ENCODE results near the gene LILRA1.

The LILRA1 gene

DNA sequence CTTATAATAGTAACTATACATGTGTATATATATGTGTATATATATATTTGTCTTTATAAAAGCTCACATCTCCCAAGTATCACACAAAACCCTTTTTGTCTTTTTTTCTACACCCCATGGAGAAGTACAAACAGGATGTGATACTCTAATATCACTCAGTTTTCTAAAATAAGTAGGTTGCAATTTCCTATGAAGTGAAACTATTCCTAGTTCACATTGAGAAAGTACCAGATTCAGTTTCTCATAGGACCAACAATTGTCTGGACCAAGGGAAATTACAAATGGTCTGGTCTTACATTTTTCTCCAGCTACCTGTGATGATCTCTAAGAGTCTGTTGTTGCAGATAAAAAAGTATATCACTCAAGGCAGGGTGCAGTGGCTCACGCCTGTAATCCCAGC, 19.0 kb downstream of the LILRA1 start:
- no peak overlapping the region for H3K27ac ChIP-seq (replicated peaks)

DNA sequence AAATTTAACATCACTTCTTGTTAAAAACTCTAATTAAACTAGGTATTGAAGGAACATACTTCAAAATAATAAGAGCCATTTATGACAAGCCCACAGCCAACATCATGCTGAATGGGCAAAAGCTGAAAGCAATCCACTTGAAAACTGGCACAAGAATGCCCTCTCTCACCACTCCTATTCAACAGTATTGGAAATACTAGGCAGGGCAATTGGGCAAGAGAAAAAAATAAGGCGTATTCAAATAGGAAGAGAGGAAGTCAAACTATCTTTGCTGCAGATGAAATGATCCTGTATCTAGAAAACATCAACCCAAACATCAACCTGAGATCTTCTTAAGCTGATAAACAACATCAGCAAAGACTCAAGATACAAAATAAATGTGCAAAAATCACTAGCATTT, 21.3 kb downstream of the LILRA1 start:
- TF ChIP-seq, protein P1, sequence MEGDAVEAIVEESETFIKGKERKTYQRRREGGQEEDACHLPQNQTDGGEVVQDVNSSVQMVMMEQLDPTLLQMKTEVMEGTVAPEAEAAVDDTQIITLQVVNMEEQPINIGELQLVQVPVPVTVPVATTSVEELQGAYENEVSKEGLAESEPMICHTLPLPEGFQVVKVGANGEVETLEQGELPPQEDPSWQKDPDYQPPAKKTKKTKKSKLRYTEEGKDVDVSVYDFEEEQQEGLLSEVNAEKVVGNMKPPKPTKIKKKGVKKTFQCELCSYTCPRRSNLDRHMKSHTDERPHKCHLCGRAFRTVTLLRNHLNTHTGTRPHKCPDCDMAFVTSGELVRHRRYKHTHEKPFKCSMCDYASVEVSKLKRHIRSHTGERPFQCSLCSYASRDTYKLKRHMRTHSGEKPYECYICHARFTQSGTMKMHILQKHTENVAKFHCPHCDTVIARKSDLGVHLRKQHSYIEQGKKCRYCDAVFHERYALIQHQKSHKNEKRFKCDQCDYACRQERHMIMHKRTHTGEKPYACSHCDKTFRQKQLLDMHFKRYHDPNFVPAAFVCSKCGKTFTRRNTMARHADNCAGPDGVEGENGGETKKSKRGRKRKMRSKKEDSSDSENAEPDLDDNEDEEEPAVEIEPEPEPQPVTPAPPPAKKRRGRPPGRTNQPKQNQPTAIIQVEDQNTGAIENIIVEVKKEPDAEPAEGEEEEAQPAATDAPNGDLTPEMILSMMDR (IDR thresholded peaks at IDR 0.05; ENCODE audit: insufficient read depth, low read length), result no peak
- TF ChIP-seq GABPA (IDR thresholded peaks at IDR 0.05; ENCODE audit: low read depth), result no peak
- TF ChIP-seq, protein P2, sequence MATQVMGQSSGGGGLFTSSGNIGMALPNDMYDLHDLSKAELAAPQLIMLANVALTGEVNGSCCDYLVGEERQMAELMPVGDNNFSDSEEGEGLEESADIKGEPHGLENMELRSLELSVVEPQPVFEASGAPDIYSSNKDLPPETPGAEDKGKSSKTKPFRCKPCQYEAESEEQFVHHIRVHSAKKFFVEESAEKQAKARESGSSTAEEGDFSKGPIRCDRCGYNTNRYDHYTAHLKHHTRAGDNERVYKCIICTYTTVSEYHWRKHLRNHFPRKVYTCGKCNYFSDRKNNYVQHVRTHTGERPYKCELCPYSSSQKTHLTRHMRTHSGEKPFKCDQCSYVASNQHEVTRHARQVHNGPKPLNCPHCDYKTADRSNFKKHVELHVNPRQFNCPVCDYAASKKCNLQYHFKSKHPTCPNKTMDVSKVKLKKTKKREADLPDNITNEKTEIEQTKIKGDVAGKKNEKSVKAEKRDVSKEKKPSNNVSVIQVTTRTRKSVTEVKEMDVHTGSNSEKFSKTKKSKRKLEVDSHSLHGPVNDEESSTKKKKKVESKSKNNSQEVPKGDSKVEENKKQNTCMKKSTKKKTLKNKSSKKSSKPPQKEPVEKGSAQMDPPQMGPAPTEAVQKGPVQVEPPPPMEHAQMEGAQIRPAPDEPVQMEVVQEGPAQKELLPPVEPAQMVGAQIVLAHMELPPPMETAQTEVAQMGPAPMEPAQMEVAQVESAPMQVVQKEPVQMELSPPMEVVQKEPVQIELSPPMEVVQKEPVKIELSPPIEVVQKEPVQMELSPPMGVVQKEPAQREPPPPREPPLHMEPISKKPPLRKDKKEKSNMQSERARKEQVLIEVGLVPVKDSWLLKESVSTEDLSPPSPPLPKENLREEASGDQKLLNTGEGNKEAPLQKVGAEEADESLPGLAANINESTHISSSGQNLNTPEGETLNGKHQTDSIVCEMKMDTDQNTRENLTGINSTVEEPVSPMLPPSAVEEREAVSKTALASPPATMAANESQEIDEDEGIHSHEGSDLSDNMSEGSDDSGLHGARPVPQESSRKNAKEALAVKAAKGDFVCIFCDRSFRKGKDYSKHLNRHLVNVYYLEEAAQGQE (IDR thresholded peaks at IDR 0.05; ENCODE audit: insufficient replicate concordance, low read depth), result no peak
- no peak for TF ChIP-seq POLR2AphosphoS5 (IDR thresholded peaks at IDR 0.05; ENCODE audit: low read depth)
- no peak for TF ChIP-seq SPI1 (IDR thresholded peaks at IDR 0.05; ENCODE audit: borderline replicate concordance, low read depth)
- no peak for DNase-seq (ENCODE audit: low read depth in 1 of 2, low spot score in 1 of 2)
- Histone ChIP-seq H3K27ac (replicated peaks) (no peak overlapping the region), H3K4me3 (replicated peaks; ENCODE audit: insufficient read depth, low read length) (no peak overlapping the region), H3K27me3 (ENCODE audit: insufficient read depth, poor library complexity, severe bottlenecking) (no peaks in the 10 kb centered on the region)

More for the DNA sequence above, 19.0 kb downstream of the LILRA1 start:
- Histone ChIP-seq H3K4me3 (replicated peaks; ENCODE audit: insufficient read depth, low read length) (no peak overlapping the region), H3K27me3 (ENCODE audit: insufficient read depth, poor library complexity, severe bottlenecking) (no peaks in the 10 kb centered on the region)
- TF ChIP-seq, protein P1 (IDR thresholded peaks at IDR 0.05; ENCODE audit: insufficient read depth, low read length), result no peak
- TF ChIP-seq POLR2AphosphoS5 (IDR thresholded peaks at IDR 0.05; ENCODE audit: low read depth) (no peak), SPI1 (IDR thresholded peaks at IDR 0.05; ENCODE audit: borderline replicate concordance, low read depth) (no peak), GABPA (IDR thresholded peaks at IDR 0.05; ENCODE audit: low read depth) (no peak)
- TF ChIP-seq, protein P2 (IDR thresholded peaks at IDR 0.05; ENCODE audit: insufficient replicate concordance, low read depth), result no peak
- no peak for DNase-seq (ENCODE audit: low read depth in 1 of 2, low spot score in 1 of 2)

DNA sequence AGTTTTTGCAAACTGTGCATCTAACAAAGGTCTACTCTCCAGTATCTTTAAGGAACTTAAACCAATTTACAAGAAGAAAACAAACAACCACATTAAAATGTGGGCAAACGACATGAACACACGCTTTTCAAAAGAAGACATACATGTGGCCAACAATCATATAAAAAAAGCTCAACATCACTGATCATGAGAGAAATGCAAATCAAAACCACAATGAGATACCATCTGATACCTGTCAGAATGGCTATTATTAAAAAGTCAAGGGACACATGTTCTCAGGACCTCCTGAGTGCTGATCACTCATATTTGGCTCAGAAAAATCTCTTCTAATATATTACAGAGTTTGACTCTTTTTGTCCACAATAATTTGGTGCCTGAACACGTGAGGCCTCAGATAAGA, 22.6 kb downstream of the LILRA1 start:
- DNase-seq (ENCODE audit: low read depth in 1 of 2, low spot score in 1 of 2), result no peak
- Histone ChIP-seq H3K27ac (replicated peaks) (no peak overlapping the region), H3K27me3 (ENCODE audit: insufficient read depth, poor library complexity, severe bottlenecking) (peaks cover 2% of the 10 kb centered on the region), H3K4me3 (replicated peaks; ENCODE audit: insufficient read depth, low read length) (no peak overlapping the region)
- TF ChIP-seq, protein P1 (IDR thresholded peaks at IDR 0.05; ENCODE audit: insufficient read depth, low read length), result no peak
- TF ChIP-seq SPI1 (IDR thresholded peaks at IDR 0.05; ENCODE audit: borderline replicate concordance, low read depth), result no peak
- no peak for TF ChIP-seq GABPA (IDR thresholded peaks at IDR 0.05; ENCODE audit: low read depth)
- no peak for TF ChIP-seq POLR2AphosphoS5 (IDR thresholded peaks at IDR 0.05; ENCODE audit: low read depth)
- TF ChIP-seq, protein P2 (IDR thresholded peaks at IDR 0.05; ENCODE audit: insufficient replicate concordance, low read depth), result no peak

Measured in HL-60 (cell line).